K562 (cell line): ENCODE data around the gene TSTD2.

Experiments
- CHD2 ChIP-seq: IDR thresholded peaks from 2 replicates; pipeline ENCODE4 v1.6.1; 2011; ENCODE audit warnings: low read depth, low read length
- IFI16 ChIP-seq: fragments of 250-450 bp; sonication (Bioruptor Pico); IDR thresholded peaks from 2 replicates; pipeline ENCODE4 v2.1.2; 2022; ENCODE audit warnings: mild to moderate bottlenecking, inconsistent platforms
- KDM1A ChIP-seq, 2 experiments: fragments of 450-650 bp; IDR thresholded peaks; 2 replicates each; pipeline ENCODE4 v1.6.1; 2016; ENCODE audit warnings: mild to moderate bottlenecking in 2 of 2
- MYBL2 ChIP-seq, 2 experiments: fragments of 450-650 bp in 1 of 2; sonication (generic) in 1 of 2; formaldehyde crosslinking in 1 of 2; IDR thresholded peaks; 2 replicates each; pipeline versions ENCODE4 v1.6.1 to v1.8.1; 2017 to 2022; ENCODE audit warnings: borderline replicate concordance in 1 of 2, inconsistent platforms in 1 of 2, low read depth in 1 of 2, mild to moderate bottlenecking in 1 of 2, missing genetic modification reagents in 1 of 2, moderate library complexity in 1 of 2
- POLR2AphosphoS5 ChIP-seq: IDR thresholded peaks from 2 replicates; pipeline ENCODE4 v1.6.1; 2011; ENCODE audit warnings: mild to moderate bottlenecking, low read depth, low read length, moderate library complexity; ENCODE audit not compliant: control insufficient read depth, insufficient read depth
- SMAD3 ChIP-seq: fragments of 450-650 bp; formaldehyde crosslinking; conservative IDR thresholded peaks from 2 replicates; pipeline ENCODE4 v1.4.0; 2020; ENCODE audit warnings: mild to moderate bottlenecking
- ZBTB1 ChIP-seq: sonication (generic); formaldehyde crosslinking; IDR thresholded peaks from 2 replicates; pipeline ENCODE4 v1.8.1; 2023; ENCODE audit warnings: missing genetic modification reagents, low read depth, mild to moderate bottlenecking, borderline replicate concordance
- ZFP30 ChIP-seq: fragments of 250-450 bp; sonication (Bioruptor Pico); IDR thresholded peaks from 2 replicates; pipeline ENCODE4 v1.8.0; 2022; ENCODE audit warnings: moderate library complexity, mild to moderate bottlenecking, inconsistent platforms, borderline replicate concordance
- ZFX ChIP-seq: sonication (generic); formaldehyde crosslinking; IDR thresholded peaks from 2 replicates; pipeline ENCODE4 v1.8.0; 2022; ENCODE audit warnings: mild to moderate bottlenecking, missing genetic modification reagents, moderate library complexity
- TF ChIP-seq, protein P1 (sequence below), 3 experiments: IDR thresholded peaks in 2 of 3; conservative IDR thresholded peaks in 1 of 3; 2 replicates each; pipeline ENCODE4 v1.5.1; 2011 to 2012; ENCODE audit warnings: low read length in 3 of 3, mild to moderate bottlenecking in 3 of 3, control low read depth in 2 of 3, improper control_type of control experiment in 1 of 3, inconsistent platforms in 1 of 3, low read depth in 1 of 3, mixed read lengths in 1 of 3, moderate library complexity in 1 of 3; ENCODE audit not compliant: insufficient read depth in 2 of 3
- TF ChIP-seq, protein P2 (sequence below): fragments of 250-450 bp; sonication (Bioruptor Pico); IDR thresholded peaks from 2 replicates; pipeline ENCODE4 v1.5.1; 2021; ENCODE audit warnings: mild to moderate bottlenecking

DNA sequence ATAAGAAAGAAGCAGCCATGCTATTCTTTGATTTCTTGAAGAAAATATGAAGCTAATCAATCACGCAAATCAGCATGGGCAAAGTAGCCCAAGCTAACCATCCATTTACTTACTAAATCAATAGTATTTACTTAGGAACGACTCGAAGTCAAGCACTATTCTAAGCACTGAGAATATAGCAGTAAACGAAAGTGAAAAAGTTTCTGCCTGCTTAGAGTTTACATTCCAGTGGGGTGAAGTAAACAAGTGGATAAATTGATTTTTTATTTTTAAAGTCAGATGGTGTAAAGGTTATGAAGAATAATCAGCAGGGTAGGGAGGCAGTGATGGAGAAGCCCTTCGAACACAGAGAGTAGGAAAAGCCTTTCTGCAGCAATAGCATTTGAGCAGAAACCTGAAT is 5.5 kb downstream of the TSTD2 start:
- TF ChIP-seq, protein P1, sequence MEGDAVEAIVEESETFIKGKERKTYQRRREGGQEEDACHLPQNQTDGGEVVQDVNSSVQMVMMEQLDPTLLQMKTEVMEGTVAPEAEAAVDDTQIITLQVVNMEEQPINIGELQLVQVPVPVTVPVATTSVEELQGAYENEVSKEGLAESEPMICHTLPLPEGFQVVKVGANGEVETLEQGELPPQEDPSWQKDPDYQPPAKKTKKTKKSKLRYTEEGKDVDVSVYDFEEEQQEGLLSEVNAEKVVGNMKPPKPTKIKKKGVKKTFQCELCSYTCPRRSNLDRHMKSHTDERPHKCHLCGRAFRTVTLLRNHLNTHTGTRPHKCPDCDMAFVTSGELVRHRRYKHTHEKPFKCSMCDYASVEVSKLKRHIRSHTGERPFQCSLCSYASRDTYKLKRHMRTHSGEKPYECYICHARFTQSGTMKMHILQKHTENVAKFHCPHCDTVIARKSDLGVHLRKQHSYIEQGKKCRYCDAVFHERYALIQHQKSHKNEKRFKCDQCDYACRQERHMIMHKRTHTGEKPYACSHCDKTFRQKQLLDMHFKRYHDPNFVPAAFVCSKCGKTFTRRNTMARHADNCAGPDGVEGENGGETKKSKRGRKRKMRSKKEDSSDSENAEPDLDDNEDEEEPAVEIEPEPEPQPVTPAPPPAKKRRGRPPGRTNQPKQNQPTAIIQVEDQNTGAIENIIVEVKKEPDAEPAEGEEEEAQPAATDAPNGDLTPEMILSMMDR (IDR thresholded peaks at IDR 0.05 in 2 of 3, conservative IDR thresholded peaks at IDR 0.05 in 1 of 3; ENCODE audit: insufficient read depth in 2 of 3, low read depth in 1 of 3, low read length in 3 of 3), result no peak
- TF ChIP-seq MYBL2 (IDR thresholded peaks at IDR 0.05; ENCODE audit: low read depth) (no peak), MYBL2 (CRISPR knock-in tag; IDR thresholded peaks at IDR 0.05; ENCODE audit: borderline replicate concordance) (no peak), KDM1A (IDR thresholded peaks at IDR 0.05) (no peak), POLR2AphosphoS5 (no peak), ZFX (CRISPR knock-in tag) (no peak), CHD2 (no peak), ZFP30 (CRISPR knock-in tag) (no peak), SMAD3 (CRISPR knock-in tag) (no peak), ZBTB1 (no peak), IFI16 (CRISPR knock-in tag) (no peak)
- TF ChIP-seq, protein P2, sequence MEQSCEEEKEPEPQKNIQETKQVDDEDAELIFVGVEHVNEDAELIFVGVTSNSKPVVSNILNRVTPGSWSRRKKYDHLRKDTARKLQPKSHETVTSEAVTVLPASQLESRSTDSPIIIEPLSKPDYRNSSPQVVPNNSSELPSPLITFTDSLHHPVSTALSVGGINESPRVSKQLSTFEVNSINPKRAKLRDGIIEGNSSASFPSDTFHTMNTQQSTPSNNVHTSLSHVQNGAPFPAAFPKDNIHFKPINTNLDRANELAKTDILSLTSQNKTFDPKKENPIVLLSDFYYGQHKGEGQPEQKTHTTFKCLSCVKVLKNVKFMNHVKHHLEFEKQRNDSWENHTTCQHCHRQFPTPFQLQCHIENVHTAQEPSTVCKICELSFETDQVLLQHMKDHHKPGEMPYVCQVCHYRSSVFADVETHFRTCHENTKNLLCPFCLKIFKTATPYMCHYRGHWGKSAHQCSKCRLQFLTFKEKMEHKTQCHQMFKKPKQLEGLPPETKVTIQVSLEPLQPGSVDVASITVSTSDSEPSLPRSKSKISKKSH (CRISPR knock-in tag), result no peak
